ENCODE data around the gene TMX2. TPM values are rescaled to one million over a fixed set of nuclear protein-coding genes. Genes with fewer than 3 reads are reported as not detected.
A peak's percentile ranks its signal among the peaks of the same experiment; 100 is the strongest.
"Not testable (repeated sequence)": the region's sequence is repeated elsewhere in the genome, so short reads cannot be mapped to it uniquely, and the experiment has no call there.

The TMX2 gene
- total RNA-seq, 1 donor from 2014 or later, result 64.2 TPM

DNA sequence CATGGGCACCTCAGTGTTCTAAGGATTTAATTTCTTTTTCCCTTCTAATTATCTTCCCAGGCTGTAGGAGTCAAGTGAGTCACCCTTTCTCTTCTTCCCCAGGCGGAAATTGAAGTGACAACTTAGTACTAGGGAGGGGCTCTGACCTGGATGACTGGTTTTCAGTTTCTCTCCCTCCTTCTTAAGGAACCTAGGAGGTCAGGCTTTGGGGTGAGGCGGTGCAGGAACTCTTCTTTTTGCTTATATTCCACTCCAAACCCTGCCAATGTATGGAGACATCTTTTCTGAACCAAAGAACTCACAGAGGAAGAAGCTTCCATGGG, 31.9 kb upstream of the TMX2 start:
- Histone ChIP-seq H3K4me3 (no peak overlapping the region), H3K27ac (no peak overlapping the region), H3K27me3 (ENCODE audit: low read depth) (no peaks in the 10 kb centered on the region), H3K36me3 (peaks cover 88% of the 10 kb centered on the region), H3K4me1 (peaks cover 17% of the 10 kb centered on the region), H3K9me3 (no peaks in the 10 kb centered on the region)
- TF ChIP-seq, protein P1, sequence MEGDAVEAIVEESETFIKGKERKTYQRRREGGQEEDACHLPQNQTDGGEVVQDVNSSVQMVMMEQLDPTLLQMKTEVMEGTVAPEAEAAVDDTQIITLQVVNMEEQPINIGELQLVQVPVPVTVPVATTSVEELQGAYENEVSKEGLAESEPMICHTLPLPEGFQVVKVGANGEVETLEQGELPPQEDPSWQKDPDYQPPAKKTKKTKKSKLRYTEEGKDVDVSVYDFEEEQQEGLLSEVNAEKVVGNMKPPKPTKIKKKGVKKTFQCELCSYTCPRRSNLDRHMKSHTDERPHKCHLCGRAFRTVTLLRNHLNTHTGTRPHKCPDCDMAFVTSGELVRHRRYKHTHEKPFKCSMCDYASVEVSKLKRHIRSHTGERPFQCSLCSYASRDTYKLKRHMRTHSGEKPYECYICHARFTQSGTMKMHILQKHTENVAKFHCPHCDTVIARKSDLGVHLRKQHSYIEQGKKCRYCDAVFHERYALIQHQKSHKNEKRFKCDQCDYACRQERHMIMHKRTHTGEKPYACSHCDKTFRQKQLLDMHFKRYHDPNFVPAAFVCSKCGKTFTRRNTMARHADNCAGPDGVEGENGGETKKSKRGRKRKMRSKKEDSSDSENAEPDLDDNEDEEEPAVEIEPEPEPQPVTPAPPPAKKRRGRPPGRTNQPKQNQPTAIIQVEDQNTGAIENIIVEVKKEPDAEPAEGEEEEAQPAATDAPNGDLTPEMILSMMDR (IDR thresholded peaks at IDR 0.05), result no peak
- intact Hi-C loops (cut with DNase I), result no loop called here
- no peak for ATAC-seq
- no peak for DNase-seq

DNA sequence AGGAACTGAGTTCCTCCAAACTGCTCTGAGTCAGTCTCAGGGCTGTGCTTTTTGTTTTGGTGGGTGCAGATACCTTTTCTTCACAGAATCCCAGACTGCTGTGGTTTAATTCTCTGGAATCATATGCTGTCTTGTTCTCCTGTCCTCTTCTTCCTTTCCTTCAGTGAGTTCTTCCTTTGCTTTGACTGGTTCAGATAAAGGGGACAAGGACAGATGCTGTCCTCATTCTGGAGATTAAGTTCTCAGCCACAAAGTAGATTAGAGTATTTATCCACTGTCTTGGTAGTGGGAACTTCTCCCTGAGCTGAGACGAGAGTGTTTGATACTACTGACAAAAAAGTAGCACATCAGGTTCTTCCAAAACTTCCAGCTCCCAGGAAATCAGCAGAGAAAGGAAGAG, 31.2 kb upstream of the TMX2 start:
- TF ChIP-seq, protein P1 (IDR thresholded peaks at IDR 0.05), result no peak
- H3K27ac ChIP-seq, result no peak overlapping the region
- no peaks in the 10 kb centered on the region for H3K9me3 ChIP-seq
- H3K36me3 ChIP-seq, result peaks cover 88% of the 10 kb centered on the region
- H3K27me3 ChIP-seq (ENCODE audit: low read depth), result no peaks in the 10 kb centered on the region
- no peak overlapping the region for H3K4me3 ChIP-seq
- DNase-seq (no peak), ATAC-seq (no peak)
- H3K4me1 ChIP-seq, result peaks cover 10% of the 10 kb centered on the region
- intact Hi-C loops (cut with DNase I), result no loop called here

DNA sequence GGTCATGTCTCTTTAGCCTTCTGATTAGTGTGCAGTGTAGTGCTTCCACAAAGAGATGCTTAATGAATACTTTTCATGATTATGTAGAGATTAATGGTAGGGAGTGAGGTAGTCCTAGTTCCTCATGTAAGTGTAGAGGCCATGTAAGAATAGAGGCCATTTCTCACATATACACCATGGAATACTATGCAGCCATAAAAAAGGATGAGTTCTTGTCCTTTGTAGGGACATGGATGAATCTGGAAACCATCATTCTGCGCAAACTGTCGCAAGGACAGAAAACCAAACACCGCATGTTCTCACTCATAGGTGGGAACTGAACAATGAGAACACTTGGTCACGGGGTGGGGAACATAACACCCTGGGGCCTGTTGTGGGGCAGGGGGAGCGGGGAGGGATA, 21.9 kb upstream of the TMX2 start:
- H3K4me1 ChIP-seq; DNase-seq; H3K27ac ChIP-seq; intact Hi-C loops (cut with DNase I); H3K4me3 ChIP-seq; ATAC-seq; H3K27me3 ChIP-seq (ENCODE audit: low read depth); H3K9me3 ChIP-seq: not testable (repeated sequence)
- peaks cover 100% of the 10 kb centered on the region for H3K36me3 ChIP-seq

DNA sequence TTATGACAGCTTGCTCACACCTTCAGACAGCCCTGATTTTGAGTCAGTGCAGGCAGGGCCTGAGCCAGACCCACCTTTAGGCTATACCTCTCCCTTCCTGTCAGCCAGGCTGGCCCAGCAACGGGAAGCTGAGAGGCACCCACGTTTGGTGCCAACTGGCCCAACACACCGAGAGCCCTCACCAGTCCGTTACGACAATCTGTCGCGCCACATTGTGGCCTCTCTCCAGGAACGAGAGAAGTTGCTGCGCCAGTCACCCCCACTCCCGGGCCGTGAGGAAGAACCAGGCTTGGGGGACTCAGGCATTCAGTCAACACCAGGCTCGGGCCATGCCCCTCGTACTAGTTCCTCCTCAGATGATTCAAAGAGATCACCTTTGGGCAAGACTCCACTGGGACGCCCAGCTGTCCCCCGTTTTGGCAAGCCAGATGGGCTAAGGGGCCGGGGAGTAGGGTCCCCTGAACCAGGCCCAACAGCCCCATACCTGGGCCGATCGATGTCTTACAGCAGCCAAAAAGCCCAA, 13.5 kb upstream of the TMX2 start:
- intact Hi-C loops (cut with DNase I), result no loop called here
- peak; percentile 13 to 24 for ATAC-seq

DNA sequence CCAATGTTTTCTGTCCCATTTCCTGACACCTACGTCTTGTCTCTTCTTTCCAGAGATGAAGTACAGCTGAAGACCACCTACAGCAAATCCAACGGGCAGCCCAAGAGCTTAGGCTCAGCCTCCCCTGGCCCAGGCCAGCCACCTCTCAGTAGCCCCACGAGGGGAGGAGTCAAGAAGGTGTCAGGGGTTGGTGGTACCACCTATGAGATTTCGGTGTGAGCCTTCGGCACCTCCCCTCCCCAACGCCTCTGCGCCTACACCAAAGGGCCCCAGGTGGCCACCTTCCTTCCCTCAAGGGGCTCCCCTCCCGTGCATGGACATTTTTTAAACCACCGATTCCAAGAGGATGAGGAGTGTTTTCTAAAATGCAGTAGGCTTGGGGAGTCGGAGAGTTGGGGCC, 12.6 kb upstream of the TMX2 start:
- intact Hi-C loops (cut with DNase I), result no loop called here
- no peak overlapping the region for H3K4me3 ChIP-seq
- H3K9me3 ChIP-seq, result no peaks in the 10 kb centered on the region
- no peaks in the 10 kb centered on the region for H3K4me1 ChIP-seq
- TF ChIP-seq, protein P1 (IDR thresholded peaks at IDR 0.05), result no peak
- H3K27me3 ChIP-seq (ENCODE audit: low read depth), result no peaks in the 10 kb centered on the region
- peaks cover 100% of the 10 kb centered on the region for H3K36me3 ChIP-seq
- ATAC-seq, result no peak
- DNase-seq, result no peak
- no peak overlapping the region for H3K27ac ChIP-seq

More for the DNA sequence above, 13.5 kb upstream of the TMX2 start:
- H3K27ac ChIP-seq, result no peak overlapping the region
- no peaks in the 10 kb centered on the region for H3K27me3 ChIP-seq (ENCODE audit: low read depth)
- no peak overlapping the region for H3K4me3 ChIP-seq
- no peaks in the 10 kb centered on the region for H3K9me3 ChIP-seq
- TF ChIP-seq, protein P1 (IDR thresholded peaks at IDR 0.05), result no peak
- DNase-seq, result no peak
- H3K36me3 ChIP-seq, result peaks cover 100% of the 10 kb centered on the region
- H3K4me1 ChIP-seq, result no peaks in the 10 kb centered on the region

DNA sequence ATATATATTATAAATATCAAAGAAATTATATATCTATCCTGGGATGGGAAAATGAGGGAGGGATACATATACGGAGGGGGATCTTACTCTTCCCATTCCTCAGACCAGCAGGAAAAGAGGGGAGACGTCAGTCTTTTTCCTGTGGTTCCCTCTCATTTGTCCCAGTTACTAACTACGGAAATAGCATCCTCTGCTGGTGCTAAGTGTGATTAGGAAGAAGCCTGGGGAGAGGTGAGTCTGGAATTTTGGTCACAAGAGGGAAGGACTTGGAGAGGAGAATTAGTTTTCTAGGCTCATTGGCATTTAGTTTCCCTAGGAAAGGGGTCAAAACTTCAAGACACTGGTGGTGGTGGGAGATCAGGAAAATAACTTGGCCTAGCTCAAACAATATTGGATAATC, 12.0 kb upstream of the TMX2 start:
- Histone ChIP-seq H3K4me3 (no peak overlapping the region), H3K27me3 (ENCODE audit: low read depth) (no peaks in the 10 kb centered on the region), H3K36me3 (peaks cover 100% of the 10 kb centered on the region), H3K27ac (no peak overlapping the region), H3K9me3 (no peaks in the 10 kb centered on the region), H3K4me1 (no peaks in the 10 kb centered on the region)
- TF ChIP-seq, protein P1 (IDR thresholded peaks at IDR 0.05), result no peak
- ATAC-seq, result no peak
- intact Hi-C loops (cut with DNase I), result no loop called here
- no peak for DNase-seq

Data from lower lobe of right lung (tissue), 2 donors.